IMR-90 (cell line): ENCODE results near the gene SH3RF3. TPM values are rescaled to one million over a fixed set of nuclear protein-coding genes. Genes with fewer than 3 reads are reported as not detected.

Experiments
- ATAC-seq: fragments of 200-7000 bp; cut with Tn5 transposase; 2 replicates; pipeline ENCODE4 v1.9.1; 2020; ENCODE audit warnings: low read depth, mild to moderate bottlenecking, moderate library complexity
- BruUV-seq: library from RNA; stranded (reverse); fragments of 400-500 nt; replicated peaks from 2 replicates; lab custom pipeline; 2021; lab: Mats Ljungman, UMichigan
- CTCF ChIA-PET: fragments of 300-600 bp; formaldehyde crosslinking; extraction: SDS; loops from one replicate; lab custom pipeline; 2021; ENCODE audit warnings: antibody characterized with exemption; lab: Yijun Ruan, JAX
- POLR2A ChIA-PET: fragments of 300-600 bp; sonication (Branson Sonifier 250); formaldehyde crosslinking; loops from one replicate; lab custom pipeline; 2022; ENCODE audit warnings: antibody characterized with exemption; ENCODE audit not compliant: unreplicated experiment; lab: Charles Lee
- DNase-seq: peaks from one replicate; pipeline ENCODE4 v3.0.0; 2013
- H2AFZ ChIP-seq: replicated peaks from 2 replicates; pipeline ENCODE3; 2013; ENCODE audit warnings: low read length, mild to moderate bottlenecking; ENCODE audit not compliant: poor library complexity
- H2AK5ac ChIP-seq: 2 replicates; pipeline ENCODE4 v1.6.1; 2013; ENCODE audit warnings: low read depth, low read length, inconsistent platforms
- H2AK9ac ChIP-seq: replicated peaks from 2 replicates; pipeline ENCODE3; 2013; ENCODE audit warnings: mild to moderate bottlenecking, low read depth, low read length, moderate library complexity; ENCODE audit not compliant: poor library complexity
- H2BK120ac ChIP-seq: 2 replicates; pipeline ENCODE4 v1.6.1; 2013; ENCODE audit warnings: low read depth, low read length, inconsistent platforms
- H2BK15ac ChIP-seq: 3 replicates; pipeline ENCODE4 v1.6.1; 2013; ENCODE audit warnings: low read depth, low read length, inconsistent platforms
- H2BK20ac ChIP-seq: 2 replicates; pipeline ENCODE4 v1.6.1; 2013; ENCODE audit warnings: low read depth, mild to moderate bottlenecking, inconsistent platforms, low read length, moderate library complexity
- H2BK5ac ChIP-seq: 2 replicates; pipeline ENCODE4 v1.6.1; 2013; ENCODE audit warnings: mild to moderate bottlenecking, low read depth, low read length, inconsistent platforms; ENCODE audit not compliant: poor library complexity, severe bottlenecking
- H3K14ac ChIP-seq: replicated peaks from 2 replicates; pipeline ENCODE4 v1.6.1; 2013; ENCODE audit warnings: low read depth, low read length, inconsistent platforms
- H3K18ac ChIP-seq: 2 replicates; pipeline ENCODE4 v1.6.1; 2013; ENCODE audit warnings: low read depth, low read length, control low read depth
- H3K23ac ChIP-seq: 2 replicates; pipeline ENCODE4 v1.6.1; 2013; ENCODE audit warnings: low read depth, low read length, inconsistent platforms
- H3K27ac ChIP-seq: 2 replicates; pipeline ENCODE4 v1.5.1; 2013; ENCODE audit warnings: mild to moderate bottlenecking, control low read depth, low read length; ENCODE audit not compliant: insufficient read depth
- H3K27me3 ChIP-seq: 2 replicates; pipeline ENCODE4 v1.6.1; 2013; ENCODE audit warnings: low read length; ENCODE audit not compliant: control insufficient read depth, insufficient read depth
- H3K36me3 ChIP-seq: 2 replicates; pipeline ENCODE4 v1.6.1; 2013; ENCODE audit warnings: low read length, mixed read lengths; ENCODE audit not compliant: control insufficient read depth, insufficient read depth
- H3K4ac ChIP-seq: 2 replicates; pipeline ENCODE4 v1.6.1; 2013; ENCODE audit warnings: low read depth, low read length, inconsistent platforms
- H3K4me1 ChIP-seq: 2 replicates; pipeline ENCODE4 v1.6.1; 2013; ENCODE audit warnings: low read length, mixed read lengths; ENCODE audit not compliant: control insufficient read depth, insufficient read depth
- H3K4me2 ChIP-seq: 2 replicates; pipeline ENCODE4 v1.6.1; 2013; ENCODE audit warnings: low read depth, mild to moderate bottlenecking, control low read depth, low read length, moderate library complexity
- H3K4me3 ChIP-seq: 2 replicates; pipeline ENCODE4 v1.5.1; 2013; ENCODE audit warnings: low read depth, mild to moderate bottlenecking, control low read depth, low read length, moderate library complexity; ENCODE audit not compliant: insufficient read depth
- H3K56ac ChIP-seq: 2 replicates; pipeline ENCODE4 v1.6.1; 2013; ENCODE audit warnings: low read length, inconsistent platforms; ENCODE audit not compliant: insufficient read depth; ENCODE audit errors: extremely low read depth
- H3K79me1 ChIP-seq, 2 experiments: 2 replicates each; pipeline ENCODE4 v1.6.1; 2013; ENCODE audit warnings: low read length in 2 of 2, inconsistent platforms in 1 of 2, low read depth in 1 of 2
- H3K9ac ChIP-seq: 2 replicates; pipeline ENCODE4 v1.6.1; 2013; ENCODE audit warnings: low read depth, low read length, control low read depth
- H3K9me1 ChIP-seq: 2 replicates; pipeline ENCODE4 v1.6.1; 2013; ENCODE audit warnings: low read length, inconsistent platforms; ENCODE audit not compliant: insufficient read depth
- H3K9me3 ChIP-seq: 2 replicates; pipeline ENCODE4 v1.6.1; 2013; ENCODE audit warnings: low read length; ENCODE audit not compliant: control insufficient read depth, insufficient read depth
- H4K20me1 ChIP-seq: 2 replicates; pipeline ENCODE4 v1.6.1; 2013; ENCODE audit warnings: low read length, inconsistent platforms; ENCODE audit not compliant: insufficient read depth
- H4K5ac ChIP-seq: 2 replicates; pipeline ENCODE4 v1.6.1; 2013; ENCODE audit warnings: mild to moderate bottlenecking, low read depth, low read length, control low read depth
- H4K8ac ChIP-seq, 2 experiments: 2 replicates each; pipeline ENCODE4 v1.6.1; 2013; ENCODE audit warnings: low read depth in 2 of 2, low read length in 2 of 2, control low read depth in 1 of 2, inconsistent platforms in 1 of 2
- H4K91ac ChIP-seq: 2 replicates; pipeline ENCODE4 v1.6.1; 2013; ENCODE audit warnings: low read depth, low read length, inconsistent platforms; ENCODE audit not compliant: insufficient read depth
- BHLHE40 ChIP-seq: fragments of 150-350 bp; IDR thresholded peaks from 2 replicates; pipeline ENCODE4 v1.6.1; 2016; ENCODE audit warnings: mild to moderate bottlenecking, low read depth, low read length
- CEBPB ChIP-seq: IDR thresholded peaks from 2 replicates; pipeline ENCODE4 v1.6.1; 2012; ENCODE audit warnings: low read depth, low read length, improper control_type of control experiment
- CHD1 ChIP-seq: IDR thresholded peaks from 2 replicates; pipeline ENCODE4 v1.6.1; 2012; ENCODE audit warnings: low read depth, low read length, improper control_type of control experiment
- FOS ChIP-seq: fragments of 150-350 bp; IDR thresholded peaks from 2 replicates; pipeline ENCODE4 v1.6.1; 2016; ENCODE audit warnings: low read depth, low read length
- MAZ ChIP-seq: IDR thresholded peaks from 2 replicates; pipeline ENCODE4 v1.6.1; 2012; ENCODE audit warnings: low read depth, mild to moderate bottlenecking, low read length, improper control_type of control experiment, moderate library complexity, borderline replicate concordance
- MXI1 ChIP-seq: IDR thresholded peaks from 2 replicates; pipeline ENCODE4 v1.6.1; 2012; ENCODE audit warnings: low read depth, mild to moderate bottlenecking, low read length, moderate library complexity, borderline replicate concordance
- POLR2A ChIP-seq: IDR thresholded peaks from 2 replicates; pipeline ENCODE4 v1.6.1; 2012; ENCODE audit warnings: mild to moderate bottlenecking, low read depth, low read length
- RAD21 ChIP-seq: IDR thresholded peaks from 2 replicates; pipeline ENCODE4 v1.6.1; 2012; ENCODE audit warnings: low read length, improper control_type of control experiment
- RCOR1 ChIP-seq: IDR thresholded peaks from 2 replicates; pipeline ENCODE4 v1.6.1; 2012; ENCODE audit warnings: mild to moderate bottlenecking, low read length, improper control_type of control experiment; ENCODE audit not compliant: insufficient replicate concordance
- RFX5 ChIP-seq: IDR thresholded peaks from 2 replicates; pipeline ENCODE4 v1.8.0; 2012; ENCODE audit warnings: low read depth, mild to moderate bottlenecking, low read length, moderate library complexity
- WGBS, 2 experiments: methylation state at CpG; one replicate each; pipeline versions ENCODE4 v1.1.5 to v1.1.7; 2013; ENCODE audit warnings: missing lambda C conversion rate in 2 of 2; ENCODE audit not compliant: insufficient read length in 1 of 2; ENCODE audit errors: extremely low coverage in 2 of 2; 5-methylcytosine and 5-hydroxymethylcytosine counted together
- dilution Hi-C: fragments of 300-500 bp; cut with HindIII; formaldehyde crosslinking; loops from one replicate; pipeline ENCODE4 v1.14.3; 2018; ENCODE audit warnings: low sequenced_read_pairs; ENCODE audit not compliant: unreplicated experiment
- in situ Hi-C: fragments of 300-500 bp; cut with MboI; formaldehyde crosslinking; loops from 3 replicates; pipeline ENCODE4 v1.14.3; 2019; ENCODE audit warnings: low sequenced_read_pairs, inconsistent platforms, mixed read lengths
- intact Hi-C: fragments of 100-400 bp; cut with micrococcal nuclease; formaldehyde crosslinking; loops from 2 replicates; pipeline ENCODE4 v1.10.0; 2022
- polyA plus RNA-seq, 3 experiments: library from polyadenylated mRNA; depleted of rRNA; stranded (reverse); fragments of >200 nt; gene quantifications; 2 replicates each; pipeline ENCODE4 v1.2.3, GENCODE V29; 2012; ENCODE audit warnings: low replicate concordance in 1 of 3
- total RNA-seq: library from RNA; depleted of rRNA; stranded (reverse); fragments of >200 nt; gene quantifications from 2 replicates; pipeline ENCODE4 v1.2.3, GENCODE V29; 2012
- TF ChIP-seq, protein P1 (sequence below): conservative IDR thresholded peaks from 2 replicates; pipeline ENCODE4 v1.5.1; 2012; ENCODE audit warnings: mild to moderate bottlenecking, low read depth, low read length, improper control_type of control experiment
- TF ChIP-seq, protein P2 (sequence below): fragments of 150-350 bp; IDR thresholded peaks from 2 replicates; pipeline ENCODE4 v1.6.1; 2016; ENCODE audit warnings: low read depth, mild to moderate bottlenecking, low read length, moderate library complexity, borderline replicate concordance
- TF ChIP-seq, protein P3 (sequence below): fragments of 150-350 bp; IDR thresholded peaks from 2 replicates; pipeline ENCODE4 v1.6.1; 2017; ENCODE audit warnings: mild to moderate bottlenecking, antibody characterized with exemption, low read length, low read depth

The SH3RF3 gene
- total and polyA plus RNA-seq, 2 of the 4 experiments (the other 2 are of a cell fraction), result 3.4 to 5.3 TPM

DNA sequence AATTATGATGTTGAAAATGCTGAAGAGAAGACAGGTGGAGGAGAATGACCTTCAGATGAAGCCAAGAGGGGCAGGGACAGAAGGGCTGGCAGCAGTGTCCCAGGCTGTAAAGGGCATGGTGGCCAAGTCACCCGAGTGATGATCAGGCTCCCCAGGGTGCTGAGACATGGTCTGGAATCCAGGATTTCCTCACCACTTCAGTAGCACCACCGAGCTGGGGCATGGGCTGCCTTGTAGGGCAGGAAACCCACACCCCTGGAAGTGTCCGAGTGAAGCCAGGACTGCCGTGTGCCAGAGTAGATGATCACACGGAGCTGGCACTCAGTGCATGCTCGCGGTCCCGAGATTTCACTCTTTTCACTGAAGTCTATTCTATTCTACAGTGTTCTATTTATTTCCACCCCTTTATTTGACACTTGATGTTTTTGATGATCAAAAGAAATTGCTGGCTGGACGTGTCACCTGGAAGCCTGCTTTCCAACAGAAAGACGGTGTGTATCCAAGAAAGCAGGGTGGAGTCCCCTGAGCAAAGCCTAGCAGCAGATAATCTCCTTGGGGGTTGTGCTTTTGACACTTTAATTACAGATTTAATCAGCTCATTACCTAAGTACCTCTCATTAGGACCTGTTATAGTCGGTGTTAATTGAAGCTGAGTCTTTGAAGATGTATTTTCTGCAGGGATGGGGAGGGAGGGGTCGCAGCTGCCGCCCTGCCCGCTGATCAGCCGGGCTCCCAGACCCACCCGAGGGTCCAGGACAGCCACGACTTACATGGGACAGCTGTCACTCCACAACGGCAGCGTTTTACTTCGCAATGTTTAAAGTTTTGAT is 392.4 kb downstream of the SH3RF3 start:
- CTCF ChIA-PET, result no interaction called here
- no peak for DNase-seq
- intact Hi-C loops, result no loop called here

More for the DNA sequence above, 392.4 kb downstream of the SH3RF3 start:
- Histone ChIP-seq H2AK9ac (no peak overlapping the region), H3K27me3 (peaks cover 17% of the 10 kb centered on the region; the same call in 1 of the 2 replicates), H2BK120ac (no peak overlapping the region), H4K91ac (no peak overlapping the region), H2AK5ac (no peak overlapping the region), H3K4me1 (no peaks in the 10 kb centered on the region), H3K4me2 (no peak overlapping the region), H4K8ac (no peak overlapping the region), H3K9ac (no peak overlapping the region), H4K20me1 (no peaks in the 10 kb centered on the region), H3K56ac (no peak overlapping the region), H3K9me3 (no peaks in the 10 kb centered on the region), H3K27ac (no peak overlapping the region), H2BK20ac (no peak overlapping the region), H2BK5ac (no peak overlapping the region), H2BK15ac (no peak overlapping the region), H3K23ac (no peak overlapping the region), H3K4me3 (no peak overlapping the region), H4K5ac (no peak overlapping the region), H3K14ac (no peak overlapping the region), H3K36me3 (no peaks in the 10 kb centered on the region), H3K4ac (no peak overlapping the region), H2AFZ (no peak overlapping the region), H3K9me1 (no peaks in the 10 kb centered on the region), H3K79me1 (no peaks in the 10 kb centered on the region), H3K18ac (no peak overlapping the region)
- no peak for ATAC-seq
- 71% methylated on average over 1 of the region's 20 CpGs; no CpG with 5 or more reads in 1 of the 2 experiments for WGBS, 2 experiments
- no peak for TF ChIP-seq MAZ
- no peak for TF ChIP-seq BHLHE40
- TF ChIP-seq MXI1, result no peak
- TF ChIP-seq RCOR1, result no peak
- TF ChIP-seq FOS, result no peak
- no peak for TF ChIP-seq CHD1
- TF ChIP-seq, protein P1, sequence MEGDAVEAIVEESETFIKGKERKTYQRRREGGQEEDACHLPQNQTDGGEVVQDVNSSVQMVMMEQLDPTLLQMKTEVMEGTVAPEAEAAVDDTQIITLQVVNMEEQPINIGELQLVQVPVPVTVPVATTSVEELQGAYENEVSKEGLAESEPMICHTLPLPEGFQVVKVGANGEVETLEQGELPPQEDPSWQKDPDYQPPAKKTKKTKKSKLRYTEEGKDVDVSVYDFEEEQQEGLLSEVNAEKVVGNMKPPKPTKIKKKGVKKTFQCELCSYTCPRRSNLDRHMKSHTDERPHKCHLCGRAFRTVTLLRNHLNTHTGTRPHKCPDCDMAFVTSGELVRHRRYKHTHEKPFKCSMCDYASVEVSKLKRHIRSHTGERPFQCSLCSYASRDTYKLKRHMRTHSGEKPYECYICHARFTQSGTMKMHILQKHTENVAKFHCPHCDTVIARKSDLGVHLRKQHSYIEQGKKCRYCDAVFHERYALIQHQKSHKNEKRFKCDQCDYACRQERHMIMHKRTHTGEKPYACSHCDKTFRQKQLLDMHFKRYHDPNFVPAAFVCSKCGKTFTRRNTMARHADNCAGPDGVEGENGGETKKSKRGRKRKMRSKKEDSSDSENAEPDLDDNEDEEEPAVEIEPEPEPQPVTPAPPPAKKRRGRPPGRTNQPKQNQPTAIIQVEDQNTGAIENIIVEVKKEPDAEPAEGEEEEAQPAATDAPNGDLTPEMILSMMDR, result no peak
- no peak for TF ChIP-seq RAD21
- no peak for TF ChIP-seq CEBPB
- no peak for TF ChIP-seq POLR2A
- TF ChIP-seq RFX5, result no peak
- TF ChIP-seq, protein P2, sequence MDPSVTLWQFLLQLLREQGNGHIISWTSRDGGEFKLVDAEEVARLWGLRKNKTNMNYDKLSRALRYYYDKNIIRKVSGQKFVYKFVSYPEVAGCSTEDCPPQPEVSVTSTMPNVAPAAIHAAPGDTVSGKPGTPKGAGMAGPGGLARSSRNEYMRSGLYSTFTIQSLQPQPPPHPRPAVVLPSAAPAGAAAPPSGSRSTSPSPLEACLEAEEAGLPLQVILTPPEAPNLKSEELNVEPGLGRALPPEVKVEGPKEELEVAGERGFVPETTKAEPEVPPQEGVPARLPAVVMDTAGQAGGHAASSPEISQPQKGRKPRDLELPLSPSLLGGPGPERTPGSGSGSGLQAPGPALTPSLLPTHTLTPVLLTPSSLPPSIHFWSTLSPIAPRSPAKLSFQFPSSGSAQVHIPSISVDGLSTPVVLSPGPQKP, result no peak
- TF ChIP-seq, protein P3, sequence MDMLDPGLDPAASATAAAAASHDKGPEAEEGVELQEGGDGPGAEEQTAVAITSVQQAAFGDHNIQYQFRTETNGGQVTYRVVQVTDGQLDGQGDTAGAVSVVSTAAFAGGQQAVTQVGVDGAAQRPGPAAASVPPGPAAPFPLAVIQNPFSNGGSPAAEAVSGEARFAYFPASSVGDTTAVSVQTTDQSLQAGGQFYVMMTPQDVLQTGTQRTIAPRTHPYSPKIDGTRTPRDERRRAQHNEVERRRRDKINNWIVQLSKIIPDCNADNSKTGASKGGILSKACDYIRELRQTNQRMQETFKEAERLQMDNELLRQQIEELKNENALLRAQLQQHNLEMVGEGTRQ, result no peak
- in situ Hi-C loops, result no loop called here
- no TSS peak for BruUV-seq
- dilution Hi-C loops, result no loop called here
- POLR2A ChIA-PET, result no interaction called here
